ENCODE data around the gene KATNIP.
"Not testable (repeated sequence)": the region's sequence is repeated elsewhere in the genome, so short reads cannot be mapped to it uniquely, and the experiment has no call there.

KATNIP gene

DNA sequence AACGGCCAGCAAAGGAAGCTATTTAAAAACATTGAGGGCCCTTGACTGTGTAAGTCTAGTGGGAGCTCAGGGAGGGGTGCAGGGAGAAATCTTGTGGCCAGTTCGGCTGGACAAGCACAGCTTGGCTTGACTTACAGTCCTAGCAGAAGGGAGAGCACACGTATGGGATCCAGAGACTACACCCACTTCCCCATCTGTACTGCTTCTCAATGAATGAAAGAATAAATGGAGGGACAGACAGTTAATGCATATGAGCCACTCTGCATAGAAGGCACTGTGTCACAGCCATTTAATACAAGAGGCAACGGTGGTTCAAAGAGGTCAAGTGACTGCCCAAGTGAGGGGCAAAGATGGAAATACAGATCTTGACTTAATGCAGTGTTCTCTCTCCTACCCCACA is 15.7 kb upstream of the KATNIP start:
- DNase-seq (ENCODE audit: low read depth in 2 of 2), result no peak

DNA sequence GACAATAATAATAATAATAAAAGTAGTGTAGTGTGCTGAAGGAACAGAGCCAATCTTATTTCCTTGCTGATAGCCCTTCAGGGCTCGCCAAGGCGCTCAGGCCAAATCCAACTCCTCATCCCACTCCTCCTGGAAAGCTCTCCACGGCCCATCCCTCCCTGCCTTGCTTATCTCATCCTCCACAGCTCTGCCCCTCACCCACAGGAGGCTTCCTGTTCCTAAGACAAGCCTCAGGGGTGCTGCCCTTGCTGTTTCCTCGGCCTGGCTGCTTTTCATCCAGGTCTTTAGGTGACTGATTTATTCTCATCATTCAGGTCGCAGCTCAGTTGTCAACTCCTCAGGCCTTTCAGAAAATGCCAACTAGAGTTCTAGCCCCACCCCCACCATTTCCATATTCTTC is 11.4 kb upstream of the KATNIP start:
- no peak for DNase-seq (ENCODE audit: low read depth in 2 of 2)

DNA sequence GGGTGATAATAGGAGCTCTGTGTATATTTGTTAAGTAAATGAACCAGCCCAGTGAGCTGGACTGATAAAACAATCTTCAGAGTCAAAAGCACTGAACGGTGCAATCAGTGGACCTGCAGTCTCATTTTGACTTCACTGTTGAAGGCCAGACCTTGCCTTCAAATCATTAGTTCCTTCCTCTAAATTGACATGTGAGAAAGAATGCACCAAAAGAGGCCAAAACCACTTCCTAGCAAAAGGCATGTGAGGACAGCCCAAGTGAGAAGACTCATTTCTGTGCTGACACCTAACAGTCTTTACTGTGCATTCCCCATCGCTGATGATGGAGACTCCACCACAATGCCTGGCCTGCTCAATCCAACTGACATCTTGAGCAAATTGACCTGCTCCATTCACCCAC is 10.8 kb upstream of the KATNIP start:
- no peak for DNase-seq (ENCODE audit: low read depth in 2 of 2)

- DNase-seq (ENCODE audit: low read depth in 2 of 2), result no peak
These were observed 10.3 kb upstream of the KATNIP start for GRCh38 chr16:27539636-27540035.

- no peak for DNase-seq (ENCODE audit: low read depth in 2 of 2)
These were observed 6.1 kb upstream of the KATNIP start for GRCh38 chr16:27543801-27544200.

DNA sequence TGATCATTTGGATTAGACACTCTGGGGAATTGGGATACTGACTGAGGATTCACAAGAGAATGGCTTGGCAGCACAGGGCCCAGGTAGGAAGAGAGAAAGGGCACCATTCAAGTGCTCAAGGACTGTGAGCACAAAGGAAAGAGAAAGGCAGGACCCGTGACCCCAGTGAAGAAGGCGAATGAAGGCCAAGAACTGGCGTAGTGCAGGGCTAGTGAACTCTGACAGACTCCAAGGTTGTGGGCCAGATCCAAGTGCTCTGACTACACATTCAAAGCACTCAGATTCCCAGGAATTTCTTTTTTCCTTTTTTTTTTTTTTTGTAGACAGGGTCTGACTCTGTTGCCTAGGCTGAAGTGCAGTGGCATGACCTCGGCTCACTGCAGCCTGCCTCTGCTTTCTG is 5.3 kb upstream of the KATNIP start:
- no peak for DNase-seq (ENCODE audit: low read depth in 2 of 2)

GRCh38 chr16:27547134-27547533 is 2.8 kb upstream of the KATNIP start:
- no peak for DNase-seq (ENCODE audit: low read depth in 2 of 2)

- DNase-seq (ENCODE audit: low read depth in 2 of 2), result no peak
These were observed 2.1 kb upstream of the KATNIP start for GRCh38 chr16:27547851-27548250.

DNA sequence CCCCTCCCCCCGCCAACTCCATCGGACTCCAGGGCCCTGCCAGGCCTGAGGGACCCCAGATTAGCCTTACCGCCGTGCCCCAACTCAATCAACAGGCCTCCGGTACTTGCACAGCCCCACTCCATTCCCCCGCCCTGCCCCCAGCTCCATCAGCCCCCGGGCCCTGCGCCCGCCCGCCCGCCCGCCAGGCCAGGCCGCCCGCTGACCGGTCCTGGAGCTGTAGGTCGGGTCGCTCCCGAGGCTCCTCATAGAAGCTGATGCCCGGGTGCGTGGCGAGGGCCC is 539 bp upstream of the KATNIP start:
- peak in 1 of 2 donors; percentile 1 for DNase-seq (ENCODE audit: low read depth in 2 of 2)

DNA sequence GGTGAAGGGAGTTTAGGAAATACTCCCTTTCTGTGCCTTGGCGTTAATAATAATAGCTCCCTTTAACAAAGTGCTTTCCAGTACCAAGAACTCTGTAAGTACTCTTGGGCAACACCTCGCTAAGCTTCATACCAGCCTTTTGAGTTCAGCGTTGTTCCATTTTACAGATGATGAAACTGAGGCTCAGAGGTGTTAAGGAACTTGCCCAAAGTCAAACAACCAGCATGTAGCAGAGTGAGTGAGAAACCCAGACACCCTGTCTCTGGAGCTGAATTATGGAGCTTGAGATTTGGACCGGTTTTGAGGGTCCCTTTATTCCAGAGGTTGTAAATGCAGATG is 607 bp downstream of the KATNIP start:
- no peak for DNase-seq (ENCODE audit: low read depth in 2 of 2)

DNA sequence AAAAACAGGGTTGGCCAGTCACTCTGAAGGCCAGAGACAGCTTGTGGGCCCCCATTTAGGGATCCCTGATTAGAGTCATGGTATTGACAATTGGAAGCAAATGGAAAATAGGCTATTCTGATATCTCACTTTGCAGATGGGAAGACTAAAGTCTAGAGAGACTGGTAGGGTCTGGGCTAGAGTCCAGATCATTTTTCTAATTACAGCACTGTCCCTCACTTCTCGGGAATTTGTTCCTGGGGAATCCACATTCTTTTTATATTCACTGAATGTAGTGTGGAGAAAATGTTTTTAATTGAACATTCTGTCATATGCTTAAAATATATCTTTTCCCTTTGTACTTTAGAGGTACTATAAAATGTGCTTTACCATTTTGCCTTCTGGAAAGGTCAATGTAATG is 1.1 kb downstream of the KATNIP start:
- DNase-seq (ENCODE audit: low read depth in 2 of 2), result no peak

DNA sequence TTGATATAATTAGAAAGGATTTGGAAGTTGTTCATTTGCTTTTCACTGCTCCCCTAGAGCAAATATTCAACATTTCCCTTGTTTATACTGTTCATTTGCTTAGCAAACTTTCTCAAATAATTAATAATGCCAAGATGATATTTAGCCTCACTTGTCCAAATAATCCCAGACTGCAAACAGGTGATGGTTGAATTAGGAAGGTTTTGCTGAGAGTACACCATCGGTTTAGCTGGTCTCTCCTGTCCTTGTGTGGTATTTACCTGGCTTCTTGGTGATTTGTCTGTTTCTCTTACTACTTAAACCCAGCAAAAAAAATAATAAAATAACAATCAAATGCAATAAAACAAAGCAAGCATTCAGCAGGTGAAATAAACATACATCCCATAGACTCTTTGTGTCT is 6.5 kb downstream of the KATNIP start:
- DNase-seq (ENCODE audit: low read depth in 2 of 2), result no peak

GRCh38 chr16:27558434-27558833 is 8.5 kb downstream of the KATNIP start:
- DNase-seq (ENCODE audit: low read depth in 2 of 2), result no peak

DNA sequence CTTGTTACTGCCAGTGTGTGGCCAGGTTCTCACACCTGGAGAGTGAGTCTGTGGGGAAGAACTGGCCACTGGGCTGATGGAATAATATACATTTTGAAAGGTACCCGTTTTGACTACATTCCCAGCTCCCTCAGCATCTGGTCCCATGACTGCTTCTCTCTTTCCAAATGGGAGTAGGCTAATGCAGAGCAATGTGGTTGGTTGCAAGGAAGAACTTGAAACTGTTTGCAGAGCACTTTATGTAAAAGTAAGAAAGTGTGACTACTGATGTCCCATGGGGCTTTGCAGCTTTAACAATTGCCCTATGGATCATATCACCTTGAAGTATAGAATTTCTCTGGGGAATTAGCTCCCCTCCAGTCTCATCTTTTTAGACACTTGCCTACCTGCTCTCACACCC is 9.0 kb downstream of the KATNIP start:
- DNase-seq (ENCODE audit: low read depth in 2 of 2), result no peak

GRCh38 chr16:27561216-27561615 is 11.3 kb downstream of the KATNIP start:
- DNase-seq (ENCODE audit: low read depth in 2 of 2), result no peak

DNA sequence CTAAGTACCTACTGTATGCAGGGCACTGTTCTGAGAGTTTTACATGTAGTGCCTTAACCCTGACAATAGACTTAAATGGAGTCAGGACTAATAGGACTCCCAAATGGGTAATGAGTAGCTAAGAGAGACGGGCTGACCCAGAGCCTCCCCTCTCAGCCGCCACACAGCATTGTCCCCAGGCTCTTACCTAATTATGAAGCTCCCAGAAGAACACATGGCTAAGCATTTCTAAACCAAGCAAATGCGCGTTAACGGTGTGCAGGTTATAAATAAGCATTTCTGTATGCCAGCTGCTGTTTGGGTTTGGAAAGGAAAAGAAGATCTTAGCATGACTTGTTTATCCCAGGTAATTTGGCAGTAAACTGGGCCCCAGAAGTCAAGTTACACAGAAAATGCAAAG is 14.3 kb downstream of the KATNIP start:
- no peak for DNase-seq (ENCODE audit: low read depth in 2 of 2)

GRCh38 chr16:27566417-27566816 is 16.5 kb downstream of the KATNIP start:
- DNase-seq (ENCODE audit: low read depth in 2 of 2), result no peak

DNA sequence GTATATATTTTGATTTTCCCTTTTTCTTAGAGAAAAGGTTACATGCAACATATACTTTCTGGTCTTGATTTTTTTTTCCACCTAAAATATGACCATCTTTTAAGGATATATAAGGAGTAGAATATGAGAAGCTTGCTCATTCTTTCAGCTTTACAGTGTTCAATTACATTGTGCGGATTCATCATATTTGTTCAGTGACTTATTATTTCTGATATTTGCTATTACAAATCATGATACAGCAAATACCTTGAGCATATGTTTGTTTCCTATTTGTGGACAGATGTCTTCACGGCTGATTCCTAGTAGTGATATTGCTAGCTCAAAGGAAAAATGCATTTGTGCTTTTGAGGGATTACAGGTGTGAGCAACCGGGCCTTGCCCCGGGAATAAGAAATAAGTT is 18.1 kb downstream of the KATNIP start:
- no peak for DNase-seq (ENCODE audit: low read depth in 2 of 2)

DNA sequence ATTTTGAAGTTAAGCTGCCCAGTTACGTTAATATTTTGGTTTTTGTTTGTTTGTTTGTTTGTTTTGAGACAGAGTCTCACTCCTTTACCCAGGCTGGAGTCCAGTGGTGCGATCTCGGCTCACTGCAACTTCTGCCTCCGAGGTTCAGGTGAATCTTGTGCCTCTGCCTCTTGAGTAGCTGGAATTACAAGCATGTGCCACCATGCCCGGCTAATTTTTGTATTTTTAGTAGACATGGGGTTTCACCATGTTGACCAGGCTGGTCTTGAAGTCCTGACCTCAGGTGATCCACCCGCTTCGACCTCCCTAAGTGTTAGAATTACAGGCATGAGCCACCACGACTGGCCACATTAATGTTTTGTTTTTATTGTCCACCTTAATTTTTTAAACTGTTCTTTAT is 21.0 kb downstream of the KATNIP start:
- not testable (repeated sequence) for DNase-seq (ENCODE audit: low read depth in 2 of 2)

GRCh38 chr16:27571433-27572326 is 21.7 kb downstream of the KATNIP start:
- DNase-seq (ENCODE audit: low read depth in 2 of 2), result no peak

GRCh38 chr16:27572711-27573110 is 22.8 kb downstream of the KATNIP start:
- no peak for DNase-seq (ENCODE audit: low read depth in 2 of 2)

DNA sequence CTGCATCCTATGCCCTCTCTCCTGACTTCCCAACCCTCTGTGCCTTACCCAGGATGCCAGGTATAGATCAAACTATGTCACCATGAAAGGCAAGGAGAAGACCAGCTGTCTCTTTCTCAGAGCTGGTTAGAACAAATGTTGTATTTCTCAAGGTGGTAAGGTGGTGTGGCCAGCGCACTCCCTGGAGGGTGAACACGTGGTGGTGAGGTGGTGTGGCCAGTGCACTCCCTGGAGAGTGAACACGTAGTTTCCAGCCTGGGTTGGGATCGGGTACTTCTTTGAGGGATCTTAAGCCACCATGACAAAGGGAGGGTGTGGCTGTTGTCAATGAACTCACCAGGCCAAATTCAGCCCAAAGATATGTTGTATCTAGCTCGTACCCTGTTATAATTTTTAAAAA is 26.8 kb downstream of the KATNIP start:
- no peak for DNase-seq (ENCODE audit: low read depth in 2 of 2)

GRCh38 chr16:27579087-27579980 is 29.4 kb downstream of the KATNIP start:
- DNase-seq (ENCODE audit: low read depth in 2 of 2), result no peak
